GM12864 (cell line): ENCODE measurements around the gene PCGF1.

ENCODE experiments used
- DNase-seq: peaks from one replicate; pipeline ENCODE4 v3.0.0-alpha.2; 2011; ENCODE audit warnings: low read depth
- H3K4me3 ChIP-seq: 2 replicates; pipeline ENCODE4 v1.5.1; 2011; ENCODE audit warnings: mild to moderate bottlenecking, low read depth, low read length, control low read depth
- CTCF ChIP-seq: IDR thresholded peaks from 2 replicates; pipeline ENCODE4 v1.5.1; 2011; ENCODE audit warnings: low read depth, mild to moderate bottlenecking, moderate library complexity, low read length, control low read depth, inconsistent platforms; ENCODE audit errors: missing control alignments

Gene PCGF1

GRCh38 chr2:74515271-74515980 is 7.9 kb upstream of the PCGF1 start:
- no peak for DNase-seq
- peak overlapping the region; percentile 37 for H3K4me3 ChIP-seq
- no peak for TF ChIP-seq CTCF

- no peak for TF ChIP-seq CTCF
- H3K4me3 ChIP-seq: no peak within 1 kb of the TSS; the same call in 1 of the 2 replicates
- DNase-seq: no peak
These were observed 7.1 kb upstream of the PCGF1 start, which contains the start of gene TLX2 for GRCh38 chr2:74514368-74515270. TSS of gene TLX2 (plus strand) at chr2:74514450. CDS start at chr2:74514807, 357 bp downstream.

GRCh38 chr2:74513605-74514367 is 6.3 kb upstream of the PCGF1 start:
- DNase-seq: no peak
- TF ChIP-seq CTCF: no peak
- H3K4me3 ChIP-seq: no peak overlapping the region

GRCh38 chr2:74512744-74513604 is 5.5 kb upstream of the PCGF1 start:
- no peak overlapping the region for H3K4me3 ChIP-seq
- no peak for TF ChIP-seq CTCF
- no peak for DNase-seq

GRCh38 chr2:74511104-74511989 is 3.9 kb upstream of the PCGF1 start:
- H3K4me3 ChIP-seq: no peak overlapping the region
- DNase-seq: no peak
- no peak for TF ChIP-seq CTCF
